ENCODE measurements around the gene CAMK1D. TPM values are rescaled to one million over a fixed set of nuclear protein-coding genes. Genes with fewer than 3 reads are reported as not detected.

CAMK1D gene
- total and polyA plus RNA-seq, 2 donors (not counting 3 experiments of a cell fraction or from before 2014, with no cell fraction given): 0.37 to 4.2 TPM

DNA sequence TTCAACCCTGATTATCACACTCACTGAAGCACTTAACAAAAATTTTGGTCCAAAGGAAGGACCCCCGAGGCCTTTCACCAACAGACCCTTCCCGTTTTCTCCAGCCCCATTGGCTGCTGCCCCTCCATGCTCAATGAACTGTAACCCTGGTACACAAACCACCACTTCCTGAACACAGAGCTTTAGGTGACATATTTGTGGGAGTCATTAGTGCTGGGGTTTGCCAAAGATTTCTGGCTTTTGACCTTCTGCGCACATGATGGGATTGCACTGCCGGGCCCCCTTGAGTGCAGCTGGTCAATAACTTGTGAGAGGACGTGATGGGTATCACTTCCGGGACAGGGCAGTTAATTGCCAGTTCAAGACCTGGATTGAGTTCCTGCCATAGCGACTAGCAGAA lies 9.0 kb upstream of the CAMK1D start:
- H4K20me1 ChIP-seq (replicated peaks; ENCODE audit: control insufficient read depth, extremely low read depth, insufficient read depth, low read length): no peaks in the 10 kb centered on the region
- no peaks in the 10 kb centered on the region for H3K27me3 ChIP-seq (ENCODE audit: control insufficient read depth in 2 of 2, insufficient read depth in 2 of 2, low read length in 2 of 2)
- H3K4me1 ChIP-seq (ENCODE audit: control insufficient read depth, extremely low read depth, insufficient read depth, low read length): no peaks in the 10 kb centered on the region
- BruUV-seq (replicated peaks): no TSS peak
- TF ChIP-seq JUN (IDR thresholded peaks at IDR 0.05; ENCODE audit: borderline replicate concordance, insufficient read depth, insufficient read length, low read depth) (no peak), EZH2 (IDR thresholded peaks at IDR 0.05; ENCODE audit: borderline replicate concordance, low read depth, low read length, severe bottlenecking) (no peak), FOS (IDR thresholded peaks at IDR 0.05; ENCODE audit: borderline replicate concordance, insufficient read depth, low read length) (no peak), GATA2 (IDR thresholded peaks at IDR 0.05; ENCODE audit: insufficient read depth, insufficient read length, low read depth, low read length) (no peak), MYC (IDR thresholded peaks at IDR 0.05; ENCODE audit: low read depth, low read length) (no peak), POLR2A (IDR thresholded peaks at IDR 0.05; ENCODE audit: low read depth, low read length) (no peak), POLR2AphosphoS5 (IDR thresholded peaks at IDR 0.05; ENCODE audit: insufficient read depth, low read depth, low read length) (no peak)
- TF ChIP-seq, protein P1, sequence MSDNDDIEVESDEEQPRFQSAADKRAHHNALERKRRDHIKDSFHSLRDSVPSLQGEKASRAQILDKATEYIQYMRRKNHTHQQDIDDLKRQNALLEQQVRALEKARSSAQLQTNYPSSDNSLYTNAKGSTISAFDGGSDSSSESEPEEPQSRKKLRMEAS (IDR thresholded peaks at IDR 0.05; ENCODE audit: insufficient read depth, insufficient read length): no peak
- TF ChIP-seq, protein P2, sequence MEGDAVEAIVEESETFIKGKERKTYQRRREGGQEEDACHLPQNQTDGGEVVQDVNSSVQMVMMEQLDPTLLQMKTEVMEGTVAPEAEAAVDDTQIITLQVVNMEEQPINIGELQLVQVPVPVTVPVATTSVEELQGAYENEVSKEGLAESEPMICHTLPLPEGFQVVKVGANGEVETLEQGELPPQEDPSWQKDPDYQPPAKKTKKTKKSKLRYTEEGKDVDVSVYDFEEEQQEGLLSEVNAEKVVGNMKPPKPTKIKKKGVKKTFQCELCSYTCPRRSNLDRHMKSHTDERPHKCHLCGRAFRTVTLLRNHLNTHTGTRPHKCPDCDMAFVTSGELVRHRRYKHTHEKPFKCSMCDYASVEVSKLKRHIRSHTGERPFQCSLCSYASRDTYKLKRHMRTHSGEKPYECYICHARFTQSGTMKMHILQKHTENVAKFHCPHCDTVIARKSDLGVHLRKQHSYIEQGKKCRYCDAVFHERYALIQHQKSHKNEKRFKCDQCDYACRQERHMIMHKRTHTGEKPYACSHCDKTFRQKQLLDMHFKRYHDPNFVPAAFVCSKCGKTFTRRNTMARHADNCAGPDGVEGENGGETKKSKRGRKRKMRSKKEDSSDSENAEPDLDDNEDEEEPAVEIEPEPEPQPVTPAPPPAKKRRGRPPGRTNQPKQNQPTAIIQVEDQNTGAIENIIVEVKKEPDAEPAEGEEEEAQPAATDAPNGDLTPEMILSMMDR (IDR thresholded peaks at IDR 0.05; ENCODE audit: extremely low read depth in 1 of 2, insufficient read depth in 1 of 2, low read depth in 1 of 2, low read length in 2 of 2): no peak
- H3K27ac ChIP-seq (ENCODE audit: insufficient read depth, low read depth, low read length): no peak overlapping the region
- POLR2A ChIA-PET: no interaction called here
- no peak overlapping the region for H3K9ac ChIP-seq (replicated peaks; ENCODE audit: extremely low read depth, insufficient read depth, low read length)
- intact Hi-C loops (cut with micrococcal nuclease) (no loop called here), dilution Hi-C loops (cut with MboI; ENCODE audit: extremely low pct_ligation_motif_present, low sequenced_read_pairs) (no loop called here)
- DNase-seq (ENCODE audit: low read depth, low spot score): no peak
- H3K4me3 ChIP-seq (replicated peaks in 1 of 3; ENCODE audit: insufficient read depth in 1 of 3, low read depth in 1 of 3, low read length in 3 of 3): no peak overlapping the region
- no peaks in the 10 kb centered on the region for H3K9me1 ChIP-seq (replicated peaks; ENCODE audit: control insufficient read depth, extremely low read depth, insufficient read depth, low read length)
- no peaks in the 10 kb centered on the region for H3K9me3 ChIP-seq (replicated peaks; ENCODE audit: control insufficient read depth, insufficient read depth, low read length)
- FAIRE-seq: no peak
- no peak overlapping the region for H3K4me2 ChIP-seq (ENCODE audit: insufficient read depth, low read length)
- CTCF ChIA-PET: no interaction called here
- no peaks in the 10 kb centered on the region for H3K79me2 ChIP-seq (ENCODE audit: control insufficient read depth, insufficient read depth, low read length)
- no peaks in the 10 kb centered on the region for H3K36me3 ChIP-seq (ENCODE audit: control insufficient read depth in 2 of 2, extremely low read depth in 1 of 2, insufficient read depth in 2 of 2, low read length in 2 of 2)
- no peak overlapping the region for H2AFZ ChIP-seq (ENCODE audit: low read depth, low read length)

Data from endothelial cell of umbilical vein (primary cell).